OCI-LY7 (cell line): Measurements from ENCODE around the gene TMEM107. TPM values are rescaled to one million over a fixed set of nuclear protein-coding genes. Genes with fewer than 3 reads are reported as not detected.

Experiments used
- BruUV-seq: library from RNA; stranded (reverse); fragments of 400-500 nt; replicated peaks from 2 replicates; lab custom pipeline; 2021; lab: Mats Ljungman, UMichigan
- CTCF ChIA-PET: fragments of 300-600 bp; sonication (Branson Sonifier 250); formaldehyde crosslinking; loops from one replicate; lab custom pipeline; 2022; ENCODE audit warnings: antibody characterized with exemption; ENCODE audit not compliant: unreplicated experiment; lab: Charles Lee
- POLR2A ChIA-PET: fragments of 300-600 bp; sonication (Branson Sonifier 250); formaldehyde crosslinking; loops from one replicate; lab custom pipeline; 2022; ENCODE audit warnings: antibody characterized with exemption; lab: Charles Lee
- DNase-seq: peaks from one replicate; pipeline ENCODE4 v3.0.0-alpha.2; 2015; ENCODE audit warnings: low spot score
- H2AFZ ChIP-seq: fragments of 200-600 bp; sonication (generic), shearing (Covaris generic); 2 replicates; pipeline ENCODE4 v1.6.1; 2014; ENCODE audit warnings: mild to moderate bottlenecking, antibody characterized with exemption, low read length, moderate library complexity
- H3K27ac ChIP-seq: fragments of 200-600 bp; sonication (generic); 2 replicates; pipeline ENCODE4 v1.5.1; 2014; ENCODE audit warnings: mixed run types, low read depth, mild to moderate bottlenecking, moderate library complexity, low read length, inconsistent platforms; ENCODE audit not compliant: poor library complexity, severe bottlenecking
- H3K36me3 ChIP-seq: fragments of 200-600 bp; sonication (generic); 2 replicates; pipeline ENCODE4 v1.6.1; 2014; ENCODE audit warnings: mild to moderate bottlenecking, antibody characterized with exemption, low read length, moderate library complexity, mixed read lengths; ENCODE audit not compliant: insufficient read depth
- H3K4me1 ChIP-seq: fragments of 200-600 bp; sonication (generic); 2 replicates; pipeline ENCODE4 v1.5.1; 2014; ENCODE audit warnings: mild to moderate bottlenecking, low read length; ENCODE audit not compliant: insufficient read depth, poor library complexity, severe bottlenecking
- H3K4me2 ChIP-seq: fragments of 200-600 bp; sonication (generic); 2 replicates; pipeline ENCODE4 v1.6.1; 2014; ENCODE audit warnings: mild to moderate bottlenecking, low read length
- H3K4me3 ChIP-seq: fragments of 200-600 bp; sonication (generic); 2 replicates; pipeline ENCODE4 v1.5.1; 2014; ENCODE audit warnings: mild to moderate bottlenecking, low read depth, low read length; ENCODE audit not compliant: poor library complexity, severe bottlenecking
- H3K79me2 ChIP-seq: fragments of 200-600 bp; sonication (generic); 2 replicates; pipeline ENCODE4 v1.6.1; 2016; ENCODE audit warnings: low read depth, mild to moderate bottlenecking, low read length, moderate library complexity, mixed read lengths; ENCODE audit not compliant: insufficient read depth
- H3K9me2 ChIP-seq: fragments of 200-600 bp; sonication (generic); 2 replicates; pipeline ENCODE4 v1.6.1; 2016; ENCODE audit warnings: mild to moderate bottlenecking, low read length, mixed read lengths; ENCODE audit not compliant: insufficient read depth
- H3K9me3 ChIP-seq: fragments of 200-600 bp; sonication (generic); 2 replicates; pipeline ENCODE4 v1.6.1; 2014; ENCODE audit warnings: mild to moderate bottlenecking, mixed run types, low read length, mixed read lengths
- H4K20me1 ChIP-seq: fragments of 200-600 bp; sonication (generic); 2 replicates; pipeline ENCODE4 v1.6.1; 2014; ENCODE audit warnings: mild to moderate bottlenecking, antibody characterized with exemption, low read length, moderate library complexity, mixed read lengths; ENCODE audit not compliant: insufficient read depth
- CTCF ChIP-seq: fragments of 200-600 bp; sonication (generic); conservative IDR thresholded peaks from 2 replicates; pipeline ENCODE4 v1.5.1; 2014; ENCODE audit warnings: mild to moderate bottlenecking, antibody characterized with exemption, low read length, moderate library complexity, mixed read lengths
- EZH2phosphoT487 ChIP-seq: fragments of 200-600 bp; sonication (generic); IDR thresholded peaks from 2 replicates; pipeline ENCODE4 v1.6.1; 2018; ENCODE audit warnings: low read depth, borderline replicate concordance, mild to moderate bottlenecking, mixed run types, antibody characterized with exemption, low read length, moderate library complexity, mixed read lengths
- intact Hi-C: fragments of 100-400 bp; cut with micrococcal nuclease; formaldehyde crosslinking; loops from one replicate; pipeline ENCODE4 v1.10.0; 2022; ENCODE audit not compliant: unreplicated experiment
- total RNA-seq, 2 experiments: library from RNA; depleted of rRNA in 1 of 2; stranded (reverse); fragments of >200 nt in 1 of 2; shearing (Covaris generic) in 1 of 2; gene quantifications; 2 replicates each; pipeline ENCODE4 v1.2.3, GENCODE V29; 2014 to 2022

Gene TMEM107
- total RNA-seq, 2 experiments from 2014 or later, result 43.9 to 57.0 TPM

- DNase-seq, result peak; percentile 65
- Histone ChIP-seq H4K20me1 (no peaks in the 10 kb centered on the region; the same call in 1 of the 2 replicates), H2AFZ (peak overlapping the region; percentile 64; the same call in 1 of the 2 replicates), H3K4me1 (peaks cover 58% of the 10 kb centered on the region), H3K4me3 (peak overlapping the region; percentile 28), H3K27ac (peak overlapping the region; percentile 18), H3K9me2 (no peaks in the 10 kb centered on the region), H3K9me3 (no peaks in the 10 kb centered on the region), H3K36me3 (peaks cover 21% of the 10 kb centered on the region), H3K79me2 (peaks cover 12% of the 10 kb centered on the region; the same call in 1 of the 2 replicates), H3K4me2 (peak overlapping the region; percentile 95)
- POLR2A ChIA-PET, result interaction anchor here (1.0 kb wide), 1 partner anchor 27 kb away, joined by 5 read pairs; no protein-coding TSS in a partner anchor
- TF ChIP-seq EZH2phosphoT487 (no peak), CTCF (no peak)
- BruUV-seq, result no TSS peak
- CTCF ChIA-PET, result no interaction called here
- intact Hi-C loops, result loop anchor here (10.0 kb wide), 1 partner anchor 319 kb away; the partner anchor contains the start of gene KDM6B
Observed at GRCh38 chr17:8153957-8154607, 22.1 kb downstream of the TMEM107 start.

- TF ChIP-seq CTCF (no peak), EZH2phosphoT487 (no peak)
- DNase-seq, result no peak
- peaks cover 12% of the 10 kb centered on the region; the same call in 1 of the 2 replicates for H3K79me2 ChIP-seq
- H2AFZ ChIP-seq, result no peak overlapping the region; the same call in 1 of the 2 replicates
- ChIA-PET CTCF (no interaction called here), POLR2A (interaction anchor here (1.0 kb wide), 1 partner anchor 27 kb away, joined by 5 read pairs; no protein-coding TSS in a partner anchor)
- peaks cover 23% of the 10 kb centered on the region for H3K36me3 ChIP-seq
- H3K4me3 ChIP-seq, result no peak overlapping the region
- BruUV-seq, result no TSS peak
- H3K4me1 ChIP-seq, result peaks cover 55% of the 10 kb centered on the region
- no peaks in the 10 kb centered on the region for H3K9me3 ChIP-seq
- no peaks in the 10 kb centered on the region; the same call in 1 of the 2 replicates for H4K20me1 ChIP-seq
- intact Hi-C loops, result loop anchor here (10.0 kb wide), 1 partner anchor 319 kb away; the partner anchor contains the start of gene KDM6B
- peak overlapping the region; percentile 95 for H3K4me2 ChIP-seq
- peak overlapping the region; percentile 18 for H3K27ac ChIP-seq
- no peaks in the 10 kb centered on the region for H3K9me2 ChIP-seq
Observed at GRCh38 chr17:8153525-8153956, 22.6 kb downstream of the TMEM107 start.

- peak overlapping the region; percentile 95 for H3K4me2 ChIP-seq
- H3K79me2 ChIP-seq, result peaks cover 12% of the 10 kb centered on the region; the same call in 1 of the 2 replicates
- H3K36me3 ChIP-seq, result peaks cover 23% of the 10 kb centered on the region
- H3K9me2 ChIP-seq, result no peaks in the 10 kb centered on the region
- H2AFZ ChIP-seq, result peak overlapping the region; percentile 16; the same call in 1 of the 2 replicates
- H3K9me3 ChIP-seq, result no peaks in the 10 kb centered on the region
- H3K27ac ChIP-seq, result peak overlapping the region; percentile 13
- POLR2A ChIA-PET, result no interaction called here
- no TSS peak for BruUV-seq
- H4K20me1 ChIP-seq, result no peaks in the 10 kb centered on the region; the same call in 1 of the 2 replicates
- intact Hi-C loops, result loop anchor here (10.0 kb wide), 1 partner anchor 318 kb away; the partner anchor contains the start of gene KDM6B
- peak overlapping the region; percentile 82 for H3K4me3 ChIP-seq
- CTCF ChIA-PET, result no interaction called here
- DNase-seq, result no peak
- peaks cover 51% of the 10 kb centered on the region for H3K4me1 ChIP-seq
- TF ChIP-seq EZH2phosphoT487, result no peak
- no peak for TF ChIP-seq CTCF
Observed at GRCh38 chr17:8153031-8153451, 23.1 kb downstream of the TMEM107 start.
